B cell (primary cell): Measurements from ENCODE around the gene MRPS27. TPM values are rescaled to one million over a fixed set of nuclear protein-coding genes. Genes with fewer than 3 reads are reported as not detected.

ENCODE experiments used
- ATAC-seq: fragments of 200-7000 bp; cut with Tn5 transposase; one replicate; pipeline ENCODE4 v1.10.0; 2021; ENCODE audit warnings: low read depth, mild to moderate bottlenecking, moderate number of reproducible peaks, moderate library complexity
- CTCF ChIA-PET: fragments of 350-600 bp; sonication (Branson Sonifier 250); formaldehyde crosslinking; loops from one replicate; lab custom pipeline; 2021; ENCODE audit warnings: antibody characterized with exemption, inconsistent platforms; lab: Charles Lee
- POLR2A ChIA-PET: fragments of 350-600 bp; sonication (Branson Sonifier 250); formaldehyde crosslinking; loops from one replicate; lab custom pipeline; 2021; ENCODE audit warnings: antibody characterized with exemption; lab: Charles Lee
- DNase-seq: peaks from one replicate; pipeline ENCODE4 v3.0.0; 2013
- H2AFZ ChIP-seq: 2 replicates; pipeline ENCODE4 v1.6.1; 2012; ENCODE audit warnings: mild to moderate bottlenecking, low read depth, low read length; ENCODE audit not compliant: insufficient read depth, poor library complexity, severe bottlenecking
- H3K27ac ChIP-seq, 2 donors: 1 replicate in 1 of 2; 2 replicates in 1 of 2; pipeline ENCODE4 v1.5.1; 2012 to 2013; ENCODE audit warnings: low read length in 2 of 2, mild to moderate bottlenecking in 2 of 2, moderate library complexity in 1 of 2
- H3K27me3 ChIP-seq, 4 experiments: fragments of 200-600 bp in 1 of 4; sonication (generic) in 1 of 4; replicated peaks in 1 of 4; 1 replicate in 2 of 4; 2 replicates in 2 of 4; pipeline versions ENCODE4 v1.6.1 to v1.7.0; 2013 to 2016; ENCODE audit warnings: low read length in 3 of 4, mild to moderate bottlenecking in 2 of 4, mixed read lengths in 1 of 4, moderate library complexity in 1 of 4; ENCODE audit not compliant: insufficient read depth in 4 of 4, control insufficient read depth in 3 of 4; ENCODE audit errors: control extremely low read depth in 1 of 4
- H3K36me3 ChIP-seq, 2 experiments: replicated peaks in 1 of 2; 1 replicate in 1 of 2; 2 replicates in 1 of 2; pipeline versions ENCODE4 v1.6.1 to v1.7.1; 2013; ENCODE audit warnings: low read length in 1 of 2; ENCODE audit not compliant: insufficient read depth in 2 of 2, control insufficient read depth in 1 of 2; ENCODE audit errors: control extremely low read depth in 1 of 2, extremely low read depth in 1 of 2
- H3K4me1 ChIP-seq, 2 donors: fragments of 200-600 bp in 1 of 2; sonication (generic) in 1 of 2; 1 replicate in 1 of 2; 2 replicates in 1 of 2; pipeline versions ENCODE4 v1.5.1 to v1.6.1; 2013 to 2017; ENCODE audit warnings: low read length in 2 of 2; ENCODE audit not compliant: control insufficient read depth in 2 of 2, insufficient read depth in 2 of 2
- H3K4me2 ChIP-seq: replicated peaks from 2 replicates; pipeline ENCODE3; 2012; ENCODE audit warnings: mild to moderate bottlenecking, low read depth, low read length; ENCODE audit not compliant: poor library complexity, severe bottlenecking
- H3K4me3 ChIP-seq, 5 experiments: fragments of 200-600 bp in 1 of 5; sonication (generic) in 1 of 5; 1 replicate in 3 of 5; 2 replicates in 2 of 5; pipeline versions ENCODE4 v1.5.1 to v1.7.0; 2011 to 2016; ENCODE audit warnings: low read length in 4 of 5, mild to moderate bottlenecking in 4 of 5, low read depth in 2 of 5, control low read depth in 1 of 5, moderate library complexity in 1 of 5; ENCODE audit not compliant: insufficient read depth in 1 of 5; ENCODE audit errors: control extremely low read depth in 1 of 5, extremely low read depth in 1 of 5
- H3K79me2 ChIP-seq: fragments of 200-600 bp; sonication (generic); one replicate; pipeline ENCODE4 v1.6.0; 2016; ENCODE audit warnings: low read length; ENCODE audit not compliant: control insufficient read depth, insufficient read depth
- H3K9ac ChIP-seq: fragments of 200-600 bp; sonication (generic); 2 replicates; pipeline ENCODE4 v1.6.1; 2017; ENCODE audit warnings: mild to moderate bottlenecking, low read length, moderate library complexity
- H3K9me3 ChIP-seq, 3 donors: one replicate each; pipeline versions ENCODE4 v1.6.1 to v1.7.1; 2013; ENCODE audit warnings: low read length in 2 of 3; ENCODE audit not compliant: control insufficient read depth in 2 of 3, insufficient read depth in 1 of 3; ENCODE audit errors: control extremely low read depth in 1 of 3
- H4K20me1 ChIP-seq: 2 replicates; pipeline ENCODE4 v1.6.0; 2012; ENCODE audit warnings: mild to moderate bottlenecking, low read length; ENCODE audit not compliant: insufficient read depth, control insufficient read depth, poor library complexity, severe bottlenecking
- H3K27ac Mint-ChIP-seq: one replicate; pipeline ENCODE4 v1.8.0; 2021; ENCODE audit warnings: mixed read lengths
- H3K27me3 Mint-ChIP-seq: one replicate; pipeline ENCODE4 v1.8.0; 2021; ENCODE audit warnings: mixed read lengths
- H3K4me1 Mint-ChIP-seq: one replicate; pipeline ENCODE4 v1.8.0; 2021; ENCODE audit warnings: mixed read lengths
- H3K4me3 Mint-ChIP-seq: one replicate; pipeline ENCODE4 v1.8.0; 2021; ENCODE audit warnings: mixed read lengths
- H3K9me3 Mint-ChIP-seq: one replicate; pipeline ENCODE4 v1.8.0; 2022; ENCODE audit warnings: mixed read lengths; ENCODE audit not compliant: insufficient read depth
- EZH2 ChIP-seq: IDR thresholded peaks from 2 replicates; pipeline ENCODE4 v1.6.1; 2012; ENCODE audit warnings: borderline replicate concordance, low read depth, mild to moderate bottlenecking, moderate library complexity, low read length; ENCODE audit not compliant: insufficient read depth, poor library complexity, severe bottlenecking
- WGBS: methylation state at CpG from one replicate; pipeline ENCODE4 v1.1.5; 2013; ENCODE audit warnings: missing lambda C conversion rate; ENCODE audit not compliant: insufficient coverage; 5-methylcytosine and 5-hydroxymethylcytosine counted together
- intact Hi-C: fragments of 100-400 bp; cut with micrococcal nuclease; formaldehyde crosslinking; loops from one replicate; pipeline ENCODE4 v1.10.0; 2022
- polyA plus RNA-seq: library from polyadenylated mRNA; depleted of rRNA; stranded (reverse); fragments of >200 nt; gene quantifications from 2 replicates; pipeline ENCODE4 v1.2.3, GENCODE V29; 2012
- total RNA-seq, 2 donors: library from RNA; stranded (reverse); fragments of 120-200 nt in 1 of 2; gene quantifications; 1 replicate in 1 of 2; 2 replicates in 1 of 2; pipeline versions ENCODE4 v1.2.3 to v1.2.4, GENCODE V29; 2013 to 2022
- TF ChIP-seq, protein P1 (sequence below): fragments of 200-600 bp; IDR thresholded peaks from one replicate; pipeline ENCODE4 v1.8.0; 2022; ENCODE audit warnings: antibody characterized with exemption, mild to moderate bottlenecking

Gene MRPS27
- total and polyA plus RNA-seq, 2 donors (not counting 1 experiment from before 2014, with no cell fraction given) = 33.4 to 58.3 TPM

- intact Hi-C loops = no loop called here
- no peak for ATAC-seq
- no peak overlapping the region for H3K4me2 ChIP-seq
Observed at GRCh38 chr5:72252574-72253155, 67.4 kb downstream of the MRPS27 start.

GRCh38 chr5:72252008-72252407 is 68.0 kb downstream of the MRPS27 start:
- CTCF ChIA-PET = no interaction called here
- no peak for ATAC-seq

More at GRCh38 chr5:72252574-72253155, 67.4 kb downstream of the MRPS27 start:
- Mint-ChIP-seq H3K4me3 (no peak overlapping the region), H3K27me3 (no peaks in the 10 kb centered on the region), H3K9me3 (no peaks in the 10 kb centered on the region), H3K4me1 (peaks cover 10% of the 10 kb centered on the region), H3K27ac (no peak overlapping the region)
- Histone ChIP-seq H3K36me3 (peaks cover 7 to 11% of the 10 kb centered on the region in 2 experiments), H3K79me2 (peaks cover 3% of the 10 kb centered on the region), H3K9ac (no peak overlapping the region), H3K27me3 (no peaks in the 10 kb centered on the region), H4K20me1 (no peaks in the 10 kb centered on the region), H3K4me3 (no peak overlapping the region), H3K4me1 (no peaks in the 10 kb centered on the region), H3K27ac (no peak overlapping the region), H3K9me3 (no peaks in the 10 kb centered on the region), H2AFZ (no peak overlapping the region)
- POLR2A ChIA-PET = no interaction called here
- DNase-seq = no peak
- CTCF ChIA-PET = no interaction called here
- TF ChIP-seq, protein P1, sequence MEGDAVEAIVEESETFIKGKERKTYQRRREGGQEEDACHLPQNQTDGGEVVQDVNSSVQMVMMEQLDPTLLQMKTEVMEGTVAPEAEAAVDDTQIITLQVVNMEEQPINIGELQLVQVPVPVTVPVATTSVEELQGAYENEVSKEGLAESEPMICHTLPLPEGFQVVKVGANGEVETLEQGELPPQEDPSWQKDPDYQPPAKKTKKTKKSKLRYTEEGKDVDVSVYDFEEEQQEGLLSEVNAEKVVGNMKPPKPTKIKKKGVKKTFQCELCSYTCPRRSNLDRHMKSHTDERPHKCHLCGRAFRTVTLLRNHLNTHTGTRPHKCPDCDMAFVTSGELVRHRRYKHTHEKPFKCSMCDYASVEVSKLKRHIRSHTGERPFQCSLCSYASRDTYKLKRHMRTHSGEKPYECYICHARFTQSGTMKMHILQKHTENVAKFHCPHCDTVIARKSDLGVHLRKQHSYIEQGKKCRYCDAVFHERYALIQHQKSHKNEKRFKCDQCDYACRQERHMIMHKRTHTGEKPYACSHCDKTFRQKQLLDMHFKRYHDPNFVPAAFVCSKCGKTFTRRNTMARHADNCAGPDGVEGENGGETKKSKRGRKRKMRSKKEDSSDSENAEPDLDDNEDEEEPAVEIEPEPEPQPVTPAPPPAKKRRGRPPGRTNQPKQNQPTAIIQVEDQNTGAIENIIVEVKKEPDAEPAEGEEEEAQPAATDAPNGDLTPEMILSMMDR = no peak
- TF ChIP-seq EZH2 = no peak
- WGBS = 100% methylated on average over 2 of the region's 5 CpGs

More at GRCh38 chr5:72252008-72252407, 68.0 kb downstream of the MRPS27 start:
- H3K27ac Mint-ChIP-seq = no peak overlapping the region
- DNase-seq = no peak
- H3K9me3 ChIP-seq = no peaks in the 10 kb centered on the region
- no peaks in the 10 kb centered on the region for H3K27me3 Mint-ChIP-seq
- POLR2A ChIA-PET = no interaction called here
- no peak overlapping the region for H3K27ac ChIP-seq
- no peak overlapping the region for H2AFZ ChIP-seq
- H3K36me3 ChIP-seq = peaks cover 7 to 9% of the 10 kb centered on the region in 2 experiments
- H3K4me3 ChIP-seq = no peak overlapping the region
- H3K4me2 ChIP-seq = no peak overlapping the region
- H3K79me2 ChIP-seq = peaks cover 3% of the 10 kb centered on the region
- H3K9ac ChIP-seq = no peak overlapping the region
- no peaks in the 10 kb centered on the region for H3K27me3 ChIP-seq
- no peaks in the 10 kb centered on the region for H3K4me1 ChIP-seq
- intact Hi-C loops = no loop called here
- H4K20me1 ChIP-seq = no peaks in the 10 kb centered on the region
- H3K9me3 Mint-ChIP-seq = no peaks in the 10 kb centered on the region
- no peak for TF ChIP-seq EZH2
- TF ChIP-seq, protein P1 = no peak
- H3K4me1 Mint-ChIP-seq = peaks cover 12% of the 10 kb centered on the region
- H3K4me3 Mint-ChIP-seq = no peak overlapping the region
